NCI-H1436 treated with DMSO at 0.1 percent for 48 hours (cell line): Measurements from ENCODE around the gene REG4.

Source experiments
- DNase-seq: peaks from one replicate; lab custom pipeline; 2025; lab: John Stamatoyannopoulos, UW

Gene REG4

DNA sequence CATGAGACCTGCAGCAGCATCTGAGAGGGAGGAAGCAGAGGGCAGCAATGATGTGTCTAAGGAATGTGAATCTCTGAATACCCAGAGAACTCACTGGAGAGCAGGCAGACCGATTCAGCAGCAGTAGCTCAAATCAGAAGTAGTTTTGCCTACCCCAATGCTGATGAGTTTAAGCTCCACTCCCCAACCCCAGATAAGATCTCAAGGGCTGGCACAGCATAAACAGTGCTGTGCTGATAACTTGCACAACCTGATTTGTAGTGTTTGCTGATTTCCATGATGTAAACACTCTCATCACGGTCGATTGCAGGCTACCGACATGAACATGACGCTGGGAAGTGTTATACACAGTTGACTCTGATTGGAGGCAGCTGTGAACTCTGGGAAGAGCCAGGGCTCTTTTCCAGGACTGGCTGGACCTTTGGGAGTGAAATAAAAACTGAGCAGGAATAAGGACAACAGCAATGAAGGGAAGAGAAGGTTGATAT, 31.3 kb downstream of the REG4 start:
- DNase-seq, result no peak

DNA sequence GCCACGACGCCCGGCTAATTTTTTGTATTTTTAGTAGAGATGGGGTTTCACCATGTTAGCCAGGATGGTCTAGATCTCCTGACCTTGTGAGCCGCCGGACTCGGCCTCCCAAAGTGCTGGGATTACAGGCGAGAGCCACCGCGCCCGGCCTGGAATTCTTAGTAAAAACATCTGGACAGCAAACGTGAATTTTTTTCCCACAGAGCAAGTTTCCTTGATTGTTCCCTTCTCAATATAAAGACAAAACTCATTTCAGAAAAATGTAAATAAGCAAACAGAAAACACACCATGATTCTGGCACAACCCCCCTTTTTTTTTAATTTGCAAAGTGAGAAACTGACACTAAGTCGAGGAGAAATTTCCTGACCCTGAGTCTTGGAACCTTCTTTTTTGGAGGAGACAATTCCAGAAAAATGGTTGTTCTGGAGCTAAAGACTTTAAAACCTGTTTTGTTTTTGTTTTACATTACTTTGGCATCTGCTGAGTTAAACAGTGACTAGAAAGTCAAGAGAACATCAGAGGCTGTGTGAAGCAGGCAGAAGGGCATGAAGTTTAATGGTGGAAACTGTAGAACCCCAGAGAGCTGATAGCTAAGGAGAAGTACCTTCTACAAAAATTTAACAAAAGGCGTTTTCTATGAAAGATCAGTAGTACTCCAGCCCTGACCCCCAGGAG, 32.2 kb downstream of the REG4 start:
- no peak for DNase-seq

DNA sequence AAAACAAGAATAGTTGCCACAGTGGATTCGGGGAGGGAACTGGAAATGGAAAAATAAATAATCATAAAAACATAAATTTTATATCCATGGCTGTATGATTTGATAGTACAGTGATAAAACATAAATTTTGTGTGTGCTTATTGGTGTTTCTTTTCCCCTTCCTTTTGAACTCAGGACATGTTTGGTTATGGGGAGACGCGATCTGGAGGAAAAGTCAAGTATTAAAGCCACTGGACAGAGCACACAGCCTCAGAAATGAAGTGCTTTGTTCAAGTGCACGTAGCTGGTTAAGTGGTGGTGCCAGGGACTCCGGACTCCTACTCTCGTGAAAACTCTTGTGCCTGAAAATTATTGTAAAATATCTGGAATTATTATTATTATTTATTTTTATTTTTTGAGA, 32.9 kb downstream of the REG4 start:
- no peak for DNase-seq

DNA sequence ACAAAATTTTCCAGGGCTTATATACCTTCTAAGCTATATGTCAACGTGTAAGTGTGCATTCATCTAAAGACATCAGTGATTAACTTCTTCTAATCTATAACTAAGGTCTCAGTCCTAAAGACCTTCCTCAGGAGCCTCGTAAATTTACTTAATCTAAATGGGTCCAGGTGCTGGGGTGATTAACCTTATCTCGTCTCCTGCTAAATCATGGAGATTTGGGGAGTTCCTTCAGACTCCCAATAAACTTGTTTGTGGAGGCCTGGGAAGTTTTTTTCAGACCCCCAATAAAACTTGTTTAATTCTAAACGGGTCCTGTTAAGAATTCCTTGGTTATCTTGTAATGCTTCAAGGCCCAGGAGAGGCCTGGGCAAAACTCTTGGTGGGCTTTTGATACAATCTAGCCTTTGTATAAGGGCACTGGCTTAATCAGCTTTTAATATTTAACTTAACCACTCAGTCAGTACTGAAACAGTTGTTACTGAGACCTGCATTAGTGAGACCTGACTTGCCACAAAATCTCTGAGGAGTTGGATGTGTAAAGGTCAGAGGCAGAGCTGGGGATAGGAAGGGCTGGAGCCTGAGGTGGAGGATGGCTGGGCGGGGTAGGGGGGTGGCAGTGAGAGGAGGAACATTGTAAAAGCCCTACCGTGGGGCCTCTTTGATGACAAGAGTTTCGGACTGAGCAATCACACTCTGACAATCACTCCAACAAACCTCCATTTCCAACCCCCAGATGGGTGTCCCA, 36.3 kb downstream of the REG4 start:
- DNase-seq, result no peak

DNA sequence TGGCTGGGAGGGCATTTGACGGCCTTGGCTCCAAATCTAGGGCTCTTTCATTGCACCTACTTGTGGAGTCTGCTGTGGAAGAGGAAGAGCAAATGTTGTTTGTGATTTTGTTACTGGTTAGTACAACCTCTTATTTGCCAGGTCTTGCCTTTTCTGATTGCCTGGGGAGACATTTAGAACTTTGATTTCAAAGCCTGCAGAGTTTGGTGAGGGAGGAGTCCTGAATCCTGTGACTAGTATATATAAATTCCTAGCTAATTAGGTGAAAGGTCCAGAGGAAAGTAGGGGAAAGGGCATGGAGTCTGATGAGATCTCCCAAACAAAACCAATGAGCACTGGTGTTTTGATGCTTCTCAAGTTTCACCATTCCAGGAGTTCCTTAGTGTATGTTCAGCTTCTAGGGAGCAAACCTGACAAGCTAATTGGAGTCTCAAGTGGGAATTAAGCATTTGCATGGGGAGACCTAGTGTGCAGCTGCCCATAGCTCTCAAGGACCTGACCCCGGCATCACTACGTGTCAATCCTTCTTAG, 37.5 kb downstream of the REG4 start:
- no peak for DNase-seq

DNA sequence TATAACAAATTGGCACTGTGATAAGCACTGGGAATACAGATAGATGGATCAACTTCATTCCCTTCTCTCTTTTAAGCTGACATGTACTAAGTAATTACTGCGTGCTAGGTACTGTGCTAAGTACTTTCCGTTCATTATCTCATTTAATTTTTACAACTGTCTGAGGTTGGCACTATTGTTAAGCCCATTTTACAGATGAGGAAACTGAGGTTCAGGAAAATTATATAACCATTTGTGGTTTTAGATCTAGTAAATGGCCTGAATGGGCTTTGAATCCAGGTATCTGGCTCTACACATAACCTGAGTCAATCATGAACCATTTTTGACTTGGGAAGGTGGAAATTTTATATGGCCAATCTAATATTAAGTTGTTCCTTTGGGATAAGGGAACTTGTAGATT, 39.0 kb downstream of the REG4 start:
- no peak for DNase-seq

DNA sequence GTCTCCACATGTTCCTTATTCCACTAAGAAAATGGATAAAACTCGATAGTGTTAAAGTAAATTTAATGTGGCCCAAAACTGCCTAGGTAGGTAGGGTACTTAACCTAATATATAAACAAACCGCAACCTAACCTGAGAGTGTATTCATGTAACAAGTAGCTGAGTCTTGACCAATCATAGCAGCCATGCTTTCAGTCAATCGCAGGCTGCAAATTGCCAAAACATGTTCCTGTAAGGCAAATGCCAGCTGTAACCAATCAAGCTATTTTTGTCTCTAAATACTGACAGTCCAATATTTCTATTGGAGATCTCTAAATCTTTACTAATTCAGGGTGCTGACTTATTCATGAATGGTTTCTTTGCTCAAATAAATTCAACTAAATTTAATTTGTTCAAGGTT, 39.5 kb downstream of the REG4 start:
- no peak for DNase-seq

DNA sequence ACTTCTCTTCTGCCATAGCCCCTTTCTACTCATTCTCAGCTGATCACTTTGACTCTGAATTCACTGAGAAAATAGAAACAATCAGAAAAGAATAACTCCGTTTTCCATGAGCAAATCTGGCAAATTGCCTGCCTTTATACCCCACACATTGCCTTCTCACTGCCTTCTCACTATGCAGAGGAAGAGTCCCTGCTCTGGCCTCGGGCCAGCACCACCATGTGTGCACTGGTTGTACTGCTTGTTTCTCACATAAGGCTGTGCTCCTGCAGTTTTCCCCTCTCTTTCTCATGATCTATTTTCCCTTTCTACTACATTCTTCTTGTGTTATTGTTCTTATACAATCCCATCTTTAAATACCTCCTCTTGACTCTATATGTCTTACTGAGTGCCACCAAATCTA, 40.2 kb downstream of the REG4 start:
- DNase-seq, result no peak

DNA sequence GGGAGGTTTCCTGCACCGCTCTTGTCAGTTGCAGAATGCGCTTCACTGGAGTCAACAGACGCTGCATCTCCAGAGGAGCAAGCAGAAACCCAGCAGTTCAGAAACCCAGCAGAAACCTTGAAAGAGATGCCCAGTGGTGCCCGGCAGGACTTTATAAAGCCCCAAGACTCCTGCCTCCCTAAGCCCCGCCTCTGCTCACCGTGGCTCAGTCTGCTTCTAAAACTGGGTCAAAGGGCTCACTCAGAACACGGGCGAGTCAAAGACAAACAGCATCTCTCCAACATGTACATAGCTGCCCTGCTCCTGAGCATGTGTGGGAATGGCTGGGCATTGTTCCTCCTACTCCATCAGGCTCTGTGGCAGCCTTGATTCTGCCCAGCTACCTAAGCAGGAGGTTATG, 42.5 kb downstream of the REG4 start, which contains the start of gene HMGCS2:
Gene HMGCS2, minus strand, starts transcription at position 128 of the 400 bp plus-strand sequence. Its CDS starts 61 bp downstream, at position 67.
- no peak for DNase-seq

DNA sequence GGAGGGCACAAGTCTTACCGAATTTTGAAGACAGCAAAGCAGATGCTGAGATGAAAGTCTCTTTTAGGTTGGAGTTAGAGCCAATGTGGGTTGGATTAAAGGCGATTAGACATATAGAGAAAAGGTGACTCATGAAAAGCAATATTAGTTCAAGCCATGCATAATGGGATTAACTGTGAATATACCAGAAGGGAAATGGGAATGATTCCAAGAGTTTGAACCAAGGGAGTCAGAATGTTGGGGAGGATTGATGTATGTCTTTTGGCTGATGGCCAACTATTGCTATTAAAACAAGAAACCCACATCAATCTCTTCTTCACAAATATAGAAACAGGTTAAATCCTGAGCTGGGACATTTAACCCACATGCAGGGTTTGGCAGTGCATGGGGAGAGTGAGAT, 43.8 kb downstream of the REG4 start:
- no peak for DNase-seq

DNA sequence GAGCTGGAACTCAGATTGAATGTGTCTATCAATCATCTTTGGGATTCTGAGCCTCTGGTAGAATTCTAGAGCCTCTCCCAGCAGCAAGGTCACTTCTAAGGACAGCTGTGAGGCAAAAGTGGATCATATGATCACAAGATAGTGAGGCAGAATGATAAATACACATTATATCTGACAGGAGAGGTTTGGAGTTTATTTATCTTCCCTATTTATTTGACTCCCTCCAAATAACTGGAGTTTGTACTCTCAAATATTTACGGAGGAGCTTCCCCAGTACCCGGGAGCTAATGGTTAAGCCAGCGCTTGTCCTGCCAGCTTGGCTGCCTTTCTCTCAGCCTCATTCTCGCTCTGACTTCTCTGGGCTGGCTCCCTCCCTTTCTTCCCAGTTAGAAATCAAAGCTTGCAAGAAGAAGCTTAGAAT, 44.9 kb downstream of the REG4 start:
- no peak for DNase-seq

DNA sequence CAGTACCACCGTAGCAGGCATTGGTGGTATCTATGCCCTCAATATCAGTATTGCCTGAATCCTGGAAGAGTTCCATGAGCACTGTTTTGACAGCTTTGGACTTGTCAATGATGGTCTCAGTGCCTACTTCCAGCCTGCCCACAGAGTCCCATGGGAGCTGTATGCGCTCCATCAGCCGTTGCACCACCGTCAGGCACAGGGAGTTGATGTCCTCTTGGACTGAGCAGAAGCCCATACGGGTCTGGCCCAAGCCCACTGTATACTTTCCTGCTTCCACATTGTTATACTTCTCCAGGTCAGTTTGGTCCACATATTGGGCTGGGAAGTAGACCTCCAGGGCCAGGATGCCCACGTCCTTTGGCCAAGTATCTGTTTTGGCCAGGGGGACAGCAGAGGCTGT, 47.0 kb downstream of the REG4 start:
- no peak for DNase-seq

DNA sequence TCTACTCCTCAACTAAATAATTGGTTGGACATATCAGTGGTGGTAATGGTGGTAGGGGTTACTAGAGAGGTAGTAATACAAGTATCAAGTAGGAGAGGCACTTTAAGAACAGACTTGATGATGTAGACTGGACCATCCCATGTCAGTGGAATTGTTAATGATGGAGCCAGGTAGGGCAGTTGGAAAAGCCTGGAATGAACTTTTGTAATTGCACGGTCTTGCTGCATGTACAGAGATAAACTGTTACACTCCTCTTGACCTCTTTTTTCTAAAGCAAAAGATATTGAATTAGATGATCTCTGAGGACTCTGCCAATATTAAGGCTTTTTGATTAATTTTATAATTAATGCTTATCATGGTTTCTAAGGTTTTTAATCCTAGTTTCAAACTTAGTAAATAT, 48.3 kb downstream of the REG4 start:
- no peak for DNase-seq

DNA sequence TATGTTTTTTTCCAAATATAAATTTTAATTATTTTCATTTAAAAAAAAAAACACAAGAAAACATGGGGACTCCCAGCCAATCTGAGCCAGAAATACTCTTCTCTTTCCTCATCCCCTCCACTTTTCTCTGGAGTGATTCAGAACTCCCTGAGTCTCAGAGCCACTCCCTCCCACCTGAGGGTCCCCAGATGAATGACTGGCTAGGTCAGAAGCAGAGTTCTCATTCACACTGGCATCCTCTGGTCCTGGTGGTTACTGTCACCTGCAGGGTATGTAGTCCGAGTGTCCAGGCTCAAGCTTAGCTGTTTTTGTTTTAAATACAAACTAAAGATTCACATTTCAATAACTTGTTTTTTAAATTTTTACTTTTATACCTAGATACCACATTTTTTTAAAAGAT, 48.9 kb downstream of the REG4 start:
- DNase-seq, result no peak

DNA sequence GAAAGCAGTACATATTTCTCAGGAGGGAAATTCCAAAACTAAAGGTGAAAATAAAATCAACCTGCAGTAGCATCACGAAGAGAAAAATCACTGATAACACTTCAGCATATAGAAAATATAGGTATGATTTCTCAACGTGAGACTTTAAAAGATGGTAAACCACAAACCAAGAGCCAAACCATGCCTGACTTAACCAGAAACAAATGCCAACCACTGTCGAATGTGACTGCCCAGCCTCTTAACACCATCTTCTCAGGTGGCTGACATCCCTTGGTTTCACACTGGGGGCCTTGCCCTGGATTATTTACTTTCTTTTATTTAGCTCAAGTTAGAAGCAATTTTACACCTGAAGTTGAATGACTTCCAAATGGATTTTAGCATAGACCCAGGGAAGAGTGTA, 52.7 kb downstream of the REG4 start:
- no peak for DNase-seq

DNA sequence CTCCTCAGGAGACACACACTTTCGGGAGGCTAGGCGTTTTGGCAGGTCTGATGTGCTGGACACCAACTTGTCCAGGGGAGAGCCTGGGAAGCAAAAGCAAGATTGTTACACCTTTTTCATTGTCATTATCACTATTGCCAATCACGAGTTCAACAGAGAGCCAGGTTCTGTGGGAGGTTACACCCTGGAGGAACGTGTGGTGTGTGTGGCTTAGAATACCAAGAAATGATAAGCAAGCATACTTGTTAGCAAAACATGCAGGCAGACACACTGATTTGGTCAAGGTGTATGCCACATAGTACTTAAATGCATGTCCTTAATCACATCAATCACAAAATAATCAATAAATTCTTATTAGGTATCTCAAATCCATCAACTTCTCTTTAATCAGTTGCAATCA, 58.7 kb downstream of the REG4 start:
- DNase-seq, result no peak

DNA sequence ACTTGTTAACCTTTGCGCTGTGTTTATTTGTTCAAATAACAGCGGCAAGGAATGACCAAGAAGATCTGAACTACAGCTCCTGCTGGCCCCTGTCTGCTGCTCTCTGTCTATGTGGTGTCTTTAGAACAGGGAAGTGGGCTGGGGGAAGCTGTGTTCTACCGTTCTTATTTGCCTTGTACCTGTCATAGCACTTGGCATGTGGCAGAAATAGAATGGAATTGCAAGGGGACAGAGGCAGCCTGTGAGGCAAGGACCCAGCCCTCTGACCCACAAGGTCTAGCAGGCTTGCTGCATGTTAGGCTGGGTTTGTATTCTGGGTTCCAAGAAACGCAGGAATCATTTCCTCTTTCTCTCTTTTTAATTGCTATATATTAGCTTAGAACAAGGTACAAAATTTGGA, 63.2 kb downstream of the REG4 start:
- no peak for DNase-seq

DNA sequence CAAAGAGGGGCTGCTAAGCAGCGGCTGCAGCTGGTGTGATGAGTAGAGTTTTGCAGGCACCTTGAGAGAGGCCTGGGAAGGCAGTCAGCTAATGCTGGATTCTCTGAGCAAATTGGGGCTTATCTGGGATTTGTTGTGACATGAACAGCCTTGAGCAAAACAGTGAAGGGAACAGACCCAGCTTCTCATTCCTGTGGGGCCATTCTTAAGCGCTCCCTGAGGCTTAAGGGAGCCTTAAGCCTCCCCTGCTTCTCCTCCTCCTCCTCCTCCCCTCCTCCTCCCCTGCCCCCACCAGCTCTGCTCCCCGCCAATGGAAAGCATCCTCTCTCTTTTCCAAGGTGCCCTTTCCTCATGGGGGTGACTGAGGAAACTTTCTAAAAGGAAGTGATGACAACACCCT, 63.8 kb downstream of the REG4 start:
- DNase-seq, result no peak

DNA sequence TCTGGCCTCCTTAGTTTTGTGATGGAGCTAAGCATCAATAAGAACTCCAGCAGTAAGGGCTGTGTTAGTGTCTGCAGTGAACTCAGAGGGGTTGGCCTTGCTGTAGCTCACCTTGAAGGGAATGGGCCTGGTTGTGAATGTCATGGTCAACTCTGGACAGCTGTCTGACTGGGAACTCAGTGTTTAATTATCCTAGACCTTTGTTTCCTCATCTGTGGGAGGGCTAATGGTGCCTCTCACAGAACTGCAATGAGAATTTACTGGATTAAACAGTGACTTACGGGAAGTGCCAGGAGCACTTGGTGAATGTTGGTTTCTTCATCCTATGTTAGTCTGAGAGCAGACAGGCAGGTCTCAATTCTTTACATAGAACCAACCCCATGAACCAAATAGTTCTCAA, 66.2 kb downstream of the REG4 start:
- DNase-seq, result no peak

DNA sequence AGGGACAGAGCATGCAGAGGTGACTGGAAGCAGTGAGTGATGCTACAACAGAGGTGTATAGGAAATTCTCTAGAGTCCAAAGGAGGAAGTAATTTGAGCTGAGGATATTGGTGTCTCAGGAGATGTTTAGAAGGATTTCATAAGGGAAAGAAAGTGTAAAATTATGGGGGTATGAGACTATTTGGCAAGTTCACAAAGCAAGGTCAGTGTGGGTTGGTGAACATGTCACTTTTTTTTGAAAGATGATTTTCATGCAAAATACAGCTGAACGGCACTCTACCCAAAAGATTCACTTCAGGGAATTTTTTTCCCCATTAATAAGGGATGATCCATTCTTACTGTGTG, 66.7 kb downstream of the REG4 start:
- DNase-seq, result no peak
